Mucosa of descending colon (tissue), 3 donors: ENCODE results near the gene ARSG. TPM values are rescaled to one million over a fixed set of nuclear protein-coding genes. Genes with fewer than 3 reads are reported as not detected.
"Not testable (repeated sequence)": the region's sequence is repeated elsewhere in the genome, so short reads cannot be mapped to it uniquely, and the experiment has no call there.

Source experiments
- ATAC-seq: fragments of 200-7000 bp; cut with Tn5 transposase; one replicate; pipeline ENCODE4 v1.9.1; 2020; ENCODE audit warnings: mild to moderate bottlenecking, moderate library complexity
- DNase-seq, 3 donors: peaks; one replicate each; pipeline ENCODE4 v3.0.0-alpha.2; 2020
- H3K36me3 ChIP-seq: fragments of 200-600 bp; one replicate; pipeline ENCODE4 v1.8.0; 2021; ENCODE audit warnings: low read depth, mild to moderate bottlenecking
- H3K4me1 ChIP-seq: fragments of 200-600 bp; one replicate; pipeline ENCODE4 v1.8.0; 2021; ENCODE audit warnings: low read depth, mild to moderate bottlenecking
- H3K4me3 ChIP-seq: fragments of 200-600 bp; one replicate; pipeline ENCODE4 v1.8.0; 2021; ENCODE audit warnings: mild to moderate bottlenecking
- H3K9me3 ChIP-seq: fragments of 200-600 bp; one replicate; pipeline ENCODE4 v1.8.0; 2021; ENCODE audit warnings: mild to moderate bottlenecking
- intact Hi-C, 2 donors: fragments of 100-400 bp; cut with DNase I in 1 of 2; cut with micrococcal nuclease in 1 of 2; formaldehyde crosslinking; loops; one replicate each; pipeline versions ENCODE4 v1.11.0 to v1.11.1; 2022; cut with DNase I, micrococcal nuclease
- total RNA-seq, 3 donors: library from RNA; stranded (reverse); fragmentation: NEBNext Ultra II Directional in 2 of 3; extraction: Animal tissue kit (Norgen Biotek cat#: 25700) in 2 of 3; gene quantifications; one replicate each; pipeline versions ENCODE4 v1.2.1 to v1.2.4, GENCODE V29; 2021 to 2023
- TF ChIP-seq, protein P1 (sequence below): fragments of 200-600 bp; IDR thresholded peaks from one replicate; pipeline ENCODE4 v1.8.0; 2022; ENCODE audit warnings: antibody characterized with exemption, mild to moderate bottlenecking
- donor health status: DM: no; HTN: no; CAD: no; lungs with moderate emphysema.
- donor health status: DM: no; HTN: no; CAD: no.
- donor health status: DM: no; HTN: yes; CAD: no.

Gene ARSG
- total RNA-seq, 3 donors from 2014 or later = 1.7 to 3.1 (median 2.1) TPM

DNA sequence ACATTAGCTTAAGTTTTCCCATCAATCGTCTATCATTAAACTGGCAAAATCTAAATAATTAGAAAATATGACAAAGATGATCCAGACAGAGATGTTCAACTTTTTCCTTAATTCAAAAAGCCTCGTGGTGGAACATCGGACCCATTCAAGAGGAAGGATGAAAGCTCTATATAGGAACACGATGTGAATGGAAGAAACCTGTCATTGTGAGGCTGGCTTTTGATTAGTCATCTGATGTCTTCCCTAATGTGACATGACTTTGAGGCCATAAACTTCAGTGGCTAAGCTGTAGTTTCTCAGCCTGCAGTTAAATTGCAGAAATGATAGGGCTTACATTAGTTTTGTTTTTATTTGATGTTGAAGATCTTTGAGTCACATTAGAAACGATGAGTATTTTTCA lies 42.4 kb upstream of the ARSG start:
- no peak for DNase-seq
- TF ChIP-seq, protein P1, sequence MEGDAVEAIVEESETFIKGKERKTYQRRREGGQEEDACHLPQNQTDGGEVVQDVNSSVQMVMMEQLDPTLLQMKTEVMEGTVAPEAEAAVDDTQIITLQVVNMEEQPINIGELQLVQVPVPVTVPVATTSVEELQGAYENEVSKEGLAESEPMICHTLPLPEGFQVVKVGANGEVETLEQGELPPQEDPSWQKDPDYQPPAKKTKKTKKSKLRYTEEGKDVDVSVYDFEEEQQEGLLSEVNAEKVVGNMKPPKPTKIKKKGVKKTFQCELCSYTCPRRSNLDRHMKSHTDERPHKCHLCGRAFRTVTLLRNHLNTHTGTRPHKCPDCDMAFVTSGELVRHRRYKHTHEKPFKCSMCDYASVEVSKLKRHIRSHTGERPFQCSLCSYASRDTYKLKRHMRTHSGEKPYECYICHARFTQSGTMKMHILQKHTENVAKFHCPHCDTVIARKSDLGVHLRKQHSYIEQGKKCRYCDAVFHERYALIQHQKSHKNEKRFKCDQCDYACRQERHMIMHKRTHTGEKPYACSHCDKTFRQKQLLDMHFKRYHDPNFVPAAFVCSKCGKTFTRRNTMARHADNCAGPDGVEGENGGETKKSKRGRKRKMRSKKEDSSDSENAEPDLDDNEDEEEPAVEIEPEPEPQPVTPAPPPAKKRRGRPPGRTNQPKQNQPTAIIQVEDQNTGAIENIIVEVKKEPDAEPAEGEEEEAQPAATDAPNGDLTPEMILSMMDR = no peak
- H3K9me3 ChIP-seq = no peaks in the 10 kb centered on the region
- no peaks in the 10 kb centered on the region for H3K36me3 ChIP-seq
- no peak for ATAC-seq
- intact Hi-C loops = no loop called here
- no peak overlapping the region for H3K4me3 ChIP-seq
- peaks cover 11% of the 10 kb centered on the region for H3K4me1 ChIP-seq

DNA sequence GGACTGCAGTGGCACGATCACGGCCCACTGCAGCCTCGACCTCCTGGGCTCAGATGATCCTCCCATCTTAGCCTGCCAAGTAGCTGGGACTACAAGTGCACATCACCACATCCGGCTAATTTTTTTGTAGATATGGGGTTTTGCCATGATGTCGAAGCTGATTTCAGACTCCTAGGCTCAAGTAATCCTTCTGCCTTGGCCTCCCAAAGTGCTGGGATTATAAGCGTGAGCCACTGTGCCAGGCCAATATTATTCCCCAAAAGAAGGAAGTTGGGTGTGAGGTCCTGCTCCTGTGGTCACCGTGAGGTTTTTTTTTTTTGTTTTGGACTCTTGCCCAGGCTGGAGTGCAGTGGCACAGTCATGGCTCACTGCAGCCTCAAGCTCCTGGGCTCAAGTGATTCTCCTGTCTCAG lies 41.9 kb upstream of the ARSG start:
- Histone ChIP-seq H3K4me3 (no peak overlapping the region), H3K9me3 (no peaks in the 10 kb centered on the region), H3K4me1 (peaks cover 11% of the 10 kb centered on the region), H3K36me3 (no peaks in the 10 kb centered on the region)
- intact Hi-C loops = no loop called here
- DNase-seq (no peak), ATAC-seq (no peak)
- TF ChIP-seq, protein P1 = no peak

DNA sequence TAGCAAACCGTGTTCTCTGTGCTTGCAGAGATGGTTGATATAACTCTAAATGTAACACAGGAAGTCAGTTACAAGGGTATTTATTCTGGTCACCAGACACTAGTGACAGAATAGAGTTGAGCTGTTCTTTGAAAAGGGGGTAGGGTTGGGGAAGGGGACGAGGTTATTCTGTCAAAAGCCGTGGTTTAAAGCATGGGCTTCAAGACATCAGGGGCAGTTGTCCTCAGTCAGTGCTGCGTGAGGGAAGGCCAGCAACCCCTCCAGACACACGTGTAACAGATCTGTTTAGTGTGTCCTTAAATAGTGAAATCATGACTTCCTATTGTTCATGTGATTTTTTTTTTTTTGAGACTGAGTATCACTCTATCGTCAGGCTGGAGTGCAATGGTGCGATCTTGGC lies 37.9 kb upstream of the ARSG start:
- DNase-seq, H3K4me3 ChIP-seq, intact Hi-C loops, H3K4me1 ChIP-seq, H3K9me3 ChIP-seq, H3K36me3 ChIP-seq: not testable (repeated sequence)
- ATAC-seq = peak; percentile 45

DNA sequence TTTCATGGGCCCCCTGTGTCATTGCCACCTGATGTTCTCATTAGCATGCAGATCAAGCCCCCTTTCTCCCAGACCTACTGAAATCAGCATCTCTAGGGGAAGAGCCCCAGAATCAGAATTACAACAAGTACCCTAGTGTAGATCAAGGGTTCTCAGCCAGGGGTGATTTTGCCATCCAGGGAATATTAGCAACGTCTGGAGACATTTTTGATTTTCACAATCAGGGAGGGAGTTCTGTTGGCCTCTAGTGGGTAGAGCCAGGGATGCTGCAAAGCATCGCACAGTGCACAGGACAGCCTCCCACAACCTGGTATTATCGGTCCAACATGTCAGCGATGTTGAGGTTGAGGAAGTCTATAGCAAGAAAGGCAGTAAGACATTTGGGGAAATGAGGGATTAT lies 36.1 kb upstream of the ARSG start:
- DNase-seq = no peak
- H3K36me3 ChIP-seq = no peaks in the 10 kb centered on the region

DNA sequence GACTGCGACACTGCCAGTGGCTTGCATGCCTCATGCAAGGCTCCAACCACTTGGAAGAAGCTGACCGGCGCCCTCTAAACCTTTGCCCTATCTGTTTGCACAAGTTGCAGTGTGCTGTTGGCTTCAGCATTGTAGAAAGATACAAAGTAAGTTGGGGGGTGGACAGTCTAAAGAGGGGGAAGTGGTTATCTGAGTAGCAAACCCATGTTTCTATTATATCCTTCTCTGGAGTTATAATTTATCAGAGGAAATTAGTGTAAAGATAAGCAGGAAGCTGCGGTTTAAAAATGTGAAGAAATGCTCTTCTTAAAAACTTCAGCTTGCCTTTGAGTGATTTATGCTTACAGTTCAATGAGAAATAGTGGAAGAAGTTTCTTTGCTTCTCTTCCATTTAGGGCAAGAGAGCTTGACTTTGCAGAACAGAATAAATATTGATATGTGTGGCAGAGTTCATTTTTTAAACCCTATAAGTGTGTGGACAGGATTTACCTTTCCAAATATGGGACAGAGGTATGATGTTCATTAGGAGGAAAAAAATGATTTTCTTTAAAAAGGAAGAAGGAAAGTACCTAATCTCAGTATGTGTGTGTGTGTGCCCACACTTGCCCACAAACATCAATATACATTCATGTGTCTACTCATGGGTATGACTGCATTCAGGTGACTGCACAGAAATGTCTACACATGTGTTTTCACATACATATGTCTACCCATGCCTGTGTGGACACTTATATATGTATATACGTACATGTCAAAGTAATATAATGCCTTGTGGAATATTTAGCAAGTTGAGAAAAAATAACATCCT lies 35.4 kb upstream of the ARSG start:
- no peaks in the 10 kb centered on the region for H3K9me3 ChIP-seq
- no peak overlapping the region for H3K4me3 ChIP-seq
- no peaks in the 10 kb centered on the region for H3K36me3 ChIP-seq
- DNase-seq = no peak
- ATAC-seq = no peak
- TF ChIP-seq, protein P1 = no peak
- intact Hi-C loops = no loop called here
- peaks cover 5% of the 10 kb centered on the region for H3K4me1 ChIP-seq

More for the DNA sequence above, 36.1 kb upstream of the ARSG start:
- no peak for ATAC-seq
- TF ChIP-seq, protein P1 = no peak
- H3K9me3 ChIP-seq = no peaks in the 10 kb centered on the region
- peaks cover 5% of the 10 kb centered on the region for H3K4me1 ChIP-seq
- intact Hi-C loops = no loop called here
- no peak overlapping the region for H3K4me3 ChIP-seq

DNA sequence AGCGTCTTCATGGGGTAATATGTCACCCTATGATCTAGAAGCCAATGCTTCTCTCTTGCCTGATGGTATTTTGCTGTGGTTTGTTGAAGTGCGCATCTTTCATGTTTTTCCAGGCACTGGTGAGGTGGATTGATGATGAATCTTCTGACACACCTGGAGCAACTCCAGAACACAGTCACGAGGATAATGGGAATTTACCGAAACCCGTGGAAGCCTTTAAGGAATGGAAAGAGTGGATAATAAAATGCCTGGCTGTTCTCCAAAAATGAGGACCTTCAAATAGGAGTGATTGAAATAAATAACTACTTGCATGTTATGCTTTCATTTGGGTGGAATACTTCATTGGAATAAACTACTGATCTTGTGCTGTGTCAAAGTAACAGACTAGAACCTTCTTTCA lies 34.6 kb upstream of the ARSG start:
- intact Hi-C loops, H3K4me3 ChIP-seq, H3K4me1 ChIP-seq, DNase-seq, ATAC-seq, H3K9me3 ChIP-seq, H3K36me3 ChIP-seq: not testable (repeated sequence)
